Midbrain (tissue), 1 donor: ENCODE measurements around the gene DHRS3.
"Not testable (repeated sequence)": the region's sequence is repeated elsewhere in the genome, so short reads cannot be mapped to it uniquely, and the experiment has no call there.

Source experiments
- DNase-seq: peaks from one replicate; lab custom pipeline; 2025; lab: John Stamatoyannopoulos, UW

Gene DHRS3, protein sequence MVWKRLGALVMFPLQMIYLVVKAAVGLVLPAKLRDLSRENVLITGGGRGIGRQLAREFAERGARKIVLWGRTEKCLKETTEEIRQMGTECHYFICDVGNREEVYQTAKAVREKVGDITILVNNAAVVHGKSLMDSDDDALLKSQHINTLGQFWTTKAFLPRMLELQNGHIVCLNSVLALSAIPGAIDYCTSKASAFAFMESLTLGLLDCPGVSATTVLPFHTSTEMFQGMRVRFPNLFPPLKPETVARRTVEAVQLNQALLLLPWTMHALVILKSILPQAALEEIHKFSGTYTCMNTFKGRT

GRCh38 chr1:12617901-12618660 is at the start of gene DHRS3:
DHRS3 (minus strand) TSS chr1:12618210; CDS start chr1:12617348, 862 bp downstream.
- DNase-seq, result peak; percentile 78

- DNase-seq, result no peak
These were observed 48.2 kb upstream of the DHRS3 start for GRCh38 chr1:12666141-12666735.

- no peak for DNase-seq
These were observed 47.5 kb upstream of the DHRS3 start for GRCh38 chr1:12665511-12665910.

DNA sequence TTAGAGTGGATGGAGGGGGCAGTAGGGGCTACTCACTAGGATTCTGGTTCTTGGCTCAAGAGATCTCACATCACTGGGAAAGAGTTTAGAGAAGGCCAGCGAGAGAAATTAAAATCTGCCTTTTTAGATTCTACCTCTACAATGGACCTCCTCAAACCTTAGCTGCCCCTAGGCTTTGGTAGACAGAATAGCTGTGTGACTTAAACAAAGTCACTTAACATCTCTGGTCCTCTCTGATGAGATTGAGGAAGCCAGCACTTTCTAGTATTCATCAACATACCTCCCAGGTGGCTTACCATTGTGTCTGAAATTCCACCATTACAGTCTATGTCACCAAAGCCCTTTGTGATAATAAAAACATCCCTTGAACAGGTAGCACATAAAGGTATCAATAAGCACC is 44.5 kb upstream of the DHRS3 start:
- no peak for DNase-seq

DNA sequence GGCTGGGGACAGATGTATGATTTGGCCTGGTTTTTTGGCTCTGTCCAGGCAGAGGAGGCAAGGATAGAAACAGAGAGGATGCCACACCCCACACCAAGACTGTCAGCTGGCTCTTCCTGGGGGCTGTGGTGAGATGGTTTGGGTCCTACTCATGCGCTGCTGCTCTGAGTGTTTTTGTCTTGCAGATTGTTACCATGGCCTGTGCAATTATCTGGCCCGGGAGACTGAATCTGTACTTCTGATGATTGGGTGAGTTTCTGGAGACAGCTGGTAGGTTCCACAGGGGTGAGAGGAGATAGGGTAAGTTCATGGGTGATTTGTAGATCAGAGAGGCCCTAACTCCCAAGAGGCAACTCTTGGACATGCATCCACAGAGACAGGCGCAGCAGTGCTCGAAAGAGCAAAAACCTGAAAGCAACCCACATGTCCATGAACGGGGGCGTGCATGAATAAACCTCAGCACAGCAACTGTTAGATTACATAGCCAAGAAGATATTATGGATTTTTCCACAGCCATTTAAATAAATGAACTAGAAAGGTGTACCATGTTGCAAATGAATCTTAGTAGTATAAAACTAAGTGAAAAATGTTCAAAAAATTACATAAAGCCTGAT is 43.7 kb upstream of the DHRS3 start:
- no peak for DNase-seq

- DNase-seq, result peak; percentile 68
These were observed 40.8 kb upstream of the DHRS3 start for GRCh38 chr1:12658531-12659453.

DNA sequence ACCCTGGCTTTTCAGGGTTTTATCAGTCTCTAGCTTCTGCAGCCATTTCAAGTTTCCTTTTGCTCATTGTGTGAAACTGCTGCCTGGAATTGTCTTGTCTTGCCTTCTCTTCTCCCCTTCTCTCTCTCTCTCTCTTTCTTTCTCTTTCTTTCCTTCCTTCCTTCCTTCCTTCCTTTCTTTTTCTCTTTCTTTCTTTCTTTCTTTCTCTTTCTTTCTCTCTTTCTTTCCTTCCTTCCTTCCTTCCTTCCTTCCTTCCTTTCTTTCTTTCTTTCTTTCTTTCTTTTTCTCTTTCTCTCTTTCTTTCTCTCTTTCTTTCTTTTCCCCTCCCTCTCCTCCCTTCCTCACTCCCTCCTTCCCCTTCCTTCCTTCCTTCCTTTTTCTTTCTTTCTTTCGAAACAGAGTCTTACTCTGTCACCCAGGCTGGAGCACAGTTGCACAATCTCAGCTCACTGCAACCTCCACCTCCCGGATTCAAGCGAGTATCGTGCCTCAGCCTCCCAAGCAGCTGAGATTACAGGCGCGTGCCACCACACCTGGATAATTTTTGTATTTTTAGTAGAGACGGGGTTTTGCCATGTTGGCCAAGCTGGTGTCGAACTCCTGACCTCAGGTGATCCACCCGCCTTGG is 40.0 kb upstream of the DHRS3 start:
- not testable (repeated sequence) for DNase-seq

DNA sequence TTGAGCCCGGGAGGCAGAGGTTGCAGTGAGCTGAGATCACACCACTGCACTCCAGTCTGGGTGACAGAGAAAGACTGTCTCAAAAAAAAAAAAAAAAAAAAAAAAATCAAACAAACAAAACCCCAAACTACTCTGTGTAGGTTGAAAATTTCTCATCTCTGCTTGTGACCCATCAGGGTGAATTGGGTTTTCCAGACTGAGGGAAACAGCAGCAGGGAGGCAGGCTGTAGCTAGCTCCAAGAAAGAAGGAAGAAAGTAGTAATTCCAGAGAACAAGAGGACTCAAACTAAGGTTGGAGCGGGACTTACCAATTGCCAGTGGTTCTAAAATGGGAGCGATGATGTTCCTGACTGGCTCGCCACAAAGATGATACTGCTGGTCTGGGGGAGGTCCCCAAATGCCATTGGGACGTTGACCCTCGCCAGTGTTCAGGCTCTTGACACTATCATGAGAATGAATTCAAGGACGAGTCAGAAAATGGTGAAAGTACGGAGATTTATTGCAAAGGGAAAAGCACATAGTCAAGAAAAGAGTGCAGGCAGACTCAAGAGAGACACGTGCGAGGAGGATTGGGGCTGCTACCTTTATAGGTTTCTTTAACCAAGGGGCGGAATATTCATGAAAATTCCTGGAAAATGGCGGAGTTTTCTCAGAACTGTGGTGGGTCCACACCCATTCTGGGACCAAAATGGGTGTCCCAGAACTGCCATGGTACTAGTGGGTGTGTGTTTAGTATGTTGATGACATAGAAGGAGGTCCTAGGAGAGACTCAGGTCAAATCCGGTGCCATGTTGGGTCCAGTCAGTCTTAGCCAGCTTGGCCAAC is 39.3 kb upstream of the DHRS3 start:
- no peak for DNase-seq

DNA sequence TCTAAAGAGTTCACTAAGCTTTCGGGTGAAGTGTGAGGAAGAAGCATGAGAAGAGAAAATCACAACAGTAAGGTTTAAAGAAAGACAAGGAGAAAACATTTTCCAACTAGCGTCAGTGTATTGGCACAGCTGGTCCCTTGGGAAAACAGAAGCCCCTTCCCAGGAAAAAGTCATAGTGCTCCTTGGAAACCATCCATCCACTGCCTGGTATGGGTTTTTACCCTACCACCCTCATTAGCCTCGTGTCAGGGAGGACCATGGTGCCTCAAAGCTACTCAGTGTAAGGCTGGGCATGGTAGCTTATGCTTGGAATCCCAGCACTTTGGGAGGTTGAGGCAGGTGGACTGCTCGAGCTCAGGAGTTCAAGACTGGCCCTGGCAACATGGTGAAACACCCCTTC is 38.6 kb upstream of the DHRS3 start:
- no peak for DNase-seq

- no peak for DNase-seq
These were observed 36.6 kb upstream of the DHRS3 start for GRCh38 chr1:12654657-12655056.

GRCh38 chr1:12654004-12654567 is 36.1 kb upstream of the DHRS3 start:
- no peak for DNase-seq

DNA sequence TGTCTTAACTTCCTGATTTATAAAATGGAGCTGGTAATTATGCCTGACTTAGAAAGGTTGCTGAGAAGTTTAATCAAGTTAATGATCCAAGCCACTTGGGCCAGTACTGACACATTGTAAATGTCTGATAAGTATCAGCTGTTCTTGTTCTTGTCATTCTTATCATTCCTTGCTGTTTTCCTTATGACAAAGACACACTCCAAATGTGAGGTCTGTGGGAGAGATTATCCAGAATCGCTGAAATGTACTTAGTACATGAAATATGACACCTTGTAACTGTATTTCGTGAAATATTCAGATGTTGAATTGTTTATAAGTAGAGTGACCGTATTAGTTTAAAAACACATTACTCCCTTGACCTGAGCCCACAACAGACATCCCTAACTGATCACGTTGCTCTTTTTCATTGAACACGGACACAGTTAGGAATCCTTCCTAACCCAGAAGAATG is 32.0 kb upstream of the DHRS3 start:
- DNase-seq, result no peak

DNA sequence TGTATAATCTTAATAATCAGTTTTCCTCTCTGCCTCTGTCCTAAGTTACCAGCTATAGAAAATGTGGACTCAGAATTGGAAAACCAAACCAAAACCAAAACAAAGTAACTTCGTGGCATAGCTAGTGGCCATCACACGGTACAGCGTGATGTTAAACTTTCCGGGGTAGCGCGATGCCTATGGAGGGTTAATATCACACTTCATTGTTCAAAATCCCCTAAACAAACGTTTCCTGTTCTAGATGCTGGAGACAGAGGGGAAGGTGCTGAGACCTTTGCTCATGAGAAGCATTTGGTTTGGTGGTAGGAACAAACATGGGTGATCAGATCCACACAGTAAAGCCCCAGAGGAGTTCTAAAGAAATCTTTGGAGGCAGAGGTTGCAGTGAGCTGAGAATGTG is 30.7 kb upstream of the DHRS3 start:
- DNase-seq, result no peak

GRCh38 chr1:12645401-12645800 is 27.4 kb upstream of the DHRS3 start:
- not testable (repeated sequence) for DNase-seq

DNA sequence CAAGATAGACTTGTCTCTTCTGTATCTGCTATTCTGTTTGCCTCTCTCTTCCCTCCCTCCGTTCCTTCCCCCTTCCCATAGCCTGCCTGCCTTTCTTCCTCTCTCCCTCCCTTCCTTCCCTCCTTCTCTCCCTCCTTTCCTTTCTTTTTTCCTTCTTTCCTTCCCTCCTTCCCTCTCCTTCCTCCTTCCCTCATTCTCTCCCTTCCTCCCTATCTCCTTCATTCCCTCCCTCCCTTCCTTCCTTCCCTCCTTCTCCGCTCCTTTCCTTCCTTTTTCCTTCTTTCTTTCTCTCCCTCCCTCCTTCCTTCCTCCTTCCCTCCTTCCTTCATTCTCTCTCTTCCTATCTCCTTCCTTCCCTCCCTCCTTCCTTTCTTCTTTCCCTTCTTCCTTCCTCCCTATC is 26.8 kb upstream of the DHRS3 start:
- DNase-seq, result no peak

DNA sequence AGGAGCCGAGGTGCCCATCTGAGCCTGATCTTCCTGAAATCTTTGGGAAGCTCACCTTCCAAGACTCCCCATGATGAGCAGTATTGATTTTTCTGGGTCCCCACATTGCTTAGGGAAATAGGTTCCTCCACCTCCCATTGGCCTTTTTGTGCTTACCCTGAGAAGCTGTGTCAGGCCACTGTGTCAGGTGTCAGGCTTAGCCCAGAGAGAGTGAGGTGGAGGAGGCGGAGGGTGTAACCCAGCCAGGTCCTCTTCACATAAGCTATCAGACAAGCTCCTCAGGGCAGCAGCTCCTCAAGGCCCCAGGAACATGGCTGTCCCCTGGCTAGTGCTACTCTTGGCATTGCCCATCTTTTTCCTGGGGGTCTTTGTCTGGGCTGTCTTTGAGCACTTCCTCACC is 26.2 kb upstream of the DHRS3 start:
- no peak for DNase-seq

DNA sequence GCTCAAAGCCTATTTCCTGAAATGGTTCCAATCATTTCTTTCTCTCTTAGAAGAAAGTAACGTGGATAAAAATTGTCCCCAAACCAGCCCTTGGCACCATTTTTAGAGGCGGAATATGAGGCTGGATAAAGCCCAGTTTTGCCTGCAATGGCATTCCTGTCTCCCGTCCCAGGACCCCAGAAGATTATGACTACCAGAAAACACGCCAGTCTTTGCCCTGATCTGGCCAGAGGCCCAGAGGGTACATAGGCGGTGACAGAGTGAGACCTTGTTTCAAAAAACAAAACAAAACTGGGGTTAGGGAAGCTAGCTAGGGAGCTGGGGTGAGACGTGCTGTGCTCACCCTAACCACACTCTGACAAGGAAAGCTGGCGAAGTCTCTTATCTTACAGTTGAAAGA is 25.8 kb upstream of the DHRS3 start, which contains the start of gene AADACL4:
TSS of gene AADACL4 (plus strand) at position 301 of the 400 bp plus-strand sequence. CDS start 462 bp downstream, outside the sequence.
- DNase-seq, result no peak

DNA sequence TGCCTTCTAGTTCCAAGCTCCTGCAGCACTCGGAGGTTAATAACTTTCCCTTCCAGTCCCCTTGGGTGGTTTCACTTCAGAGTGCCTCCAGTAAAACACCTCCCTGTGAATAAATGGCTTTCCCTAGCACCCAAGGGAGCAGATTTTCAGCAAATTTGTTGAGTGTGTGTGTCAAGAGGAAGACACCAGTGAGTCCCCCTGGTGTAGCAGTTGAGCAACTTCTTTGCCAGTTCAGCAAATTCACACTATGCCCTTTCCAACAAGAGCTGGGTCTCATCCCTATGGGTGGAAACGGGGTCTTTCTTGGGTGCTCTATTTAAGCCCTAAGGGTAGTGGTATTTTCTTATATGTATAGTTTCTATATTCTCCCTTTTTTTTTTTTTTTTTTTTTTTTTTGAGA is 25.1 kb upstream of the DHRS3 start:
- no peak for DNase-seq

DNA sequence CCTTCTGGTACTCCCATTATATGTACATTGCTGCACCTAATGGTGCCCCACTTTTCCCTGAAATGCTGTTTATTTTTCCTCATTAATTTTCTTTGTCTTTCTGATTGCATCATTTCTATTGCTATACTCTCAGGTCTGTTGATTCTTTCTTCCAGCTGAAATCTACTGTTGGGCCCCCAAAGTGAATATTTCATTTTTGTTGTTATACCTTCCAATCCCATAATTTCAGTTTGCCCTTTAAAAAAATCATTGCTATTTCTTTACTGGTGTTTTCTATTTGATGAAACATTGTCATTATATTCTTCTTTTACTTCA is 22.9 kb upstream of the DHRS3 start:
- DNase-seq, result no peak
